Smooth muscle cell of the coronary artery (primary cell): Measurements from ENCODE around the gene AACS. TPM values are rescaled to one million over a fixed set of nuclear protein-coding genes. Genes with fewer than 3 reads are reported as not detected.

ENCODE experiments used
- total RNA-seq: library from RNA; depleted of rRNA; stranded (reverse); fragments of >200 nt; gene quantifications from 2 replicates; pipeline ENCODE4 v1.2.3, GENCODE V29; 2014; ENCODE audit warnings: low replicate concordance

The AACS gene
- total RNA-seq: 29.8 and 39.0 TPM in 2 replicates

GRCh38 chr12:125065021-125065918 lies at the start of gene AACS:
Gene AACS, plus strand, starts transcription at chr12:125065435. Its CDS starts 150 bp downstream, at chr12:125065585.

GRCh38 chr12:125185740-125186470 lies 120.7 kb downstream of the AACS start, which contains the start of gene TMEM132B:
Gene TMEM132B, plus strand, starts transcription at chr12:125186386.

Other genes with a start within 250 kb of the AACS start
- gene SCARB1, start 201.6 kb upstream of the AACS start, total RNA-seq: 6.0 and 13.2 TPM in 2 replicates
- gene UBC, start 150.8 kb upstream of the AACS start, total RNA-seq: 1,608 and 4,028 TPM in 2 replicates
- gene DHX37, start 76.3 kb upstream of the AACS start, total RNA-seq: 8.0 and 9.5 TPM in 2 replicates
- gene BRI3BP, start 71.8 kb upstream of the AACS start, total RNA-seq: 2.1 and 3.0 TPM in 2 replicates
- gene TMEM132B, start 121.0 kb downstream of the AACS start, total RNA-seq: 0.83 and 6.0 TPM in 2 replicates